IgD-negative memory B cell (primary cell): ENCODE measurements around the gene GUCA2B. TPM values are rescaled to one million over a fixed set of nuclear protein-coding genes. Genes with fewer than 3 reads are reported as not detected.

ENCODE experiments used
- H3K27ac Mint-ChIP-seq, 3 donors: one replicate each; pipeline ENCODE4 v1.8.0; 2020 to 2022; ENCODE audit warnings: mild to moderate bottlenecking in 3 of 3, mixed read lengths in 3 of 3, moderate library complexity in 1 of 3
- H3K27me3 Mint-ChIP-seq: one replicate; pipeline ENCODE4 v1.8.0; 2021; ENCODE audit warnings: mixed read lengths
- H3K36me3 Mint-ChIP-seq: one replicate; pipeline ENCODE4 v1.8.0; 2020; ENCODE audit warnings: mild to moderate bottlenecking, mixed read lengths
- H3K4me1 Mint-ChIP-seq, 3 donors: one replicate each; pipeline ENCODE4 v1.8.0; 2020 to 2022; ENCODE audit warnings: mixed read lengths in 3 of 3, mild to moderate bottlenecking in 1 of 3
- H3K4me3 Mint-ChIP-seq, 4 donors: one replicate each; pipeline ENCODE4 v1.8.0; 2020 to 2022; ENCODE audit warnings: mild to moderate bottlenecking in 4 of 4, mixed read lengths in 4 of 4, moderate library complexity in 3 of 4
- H3K9me3 Mint-ChIP-seq, 3 donors: one replicate each; pipeline ENCODE4 v1.8.0; 2020 to 2021; ENCODE audit warnings: mixed read lengths in 3 of 3, mild to moderate bottlenecking in 1 of 3
- polyA plus RNA-seq: library from polyadenylated mRNA; unstranded; fragments of 300-500 nt; fragmentation: Illumina TruSeq; gene quantifications from one replicate; pipeline ENCODE4 v1.2.3, GENCODE V29; 2021

GUCA2B gene
- polyA plus RNA-seq, 1 donor from 2014 or later: not detected

DNA sequence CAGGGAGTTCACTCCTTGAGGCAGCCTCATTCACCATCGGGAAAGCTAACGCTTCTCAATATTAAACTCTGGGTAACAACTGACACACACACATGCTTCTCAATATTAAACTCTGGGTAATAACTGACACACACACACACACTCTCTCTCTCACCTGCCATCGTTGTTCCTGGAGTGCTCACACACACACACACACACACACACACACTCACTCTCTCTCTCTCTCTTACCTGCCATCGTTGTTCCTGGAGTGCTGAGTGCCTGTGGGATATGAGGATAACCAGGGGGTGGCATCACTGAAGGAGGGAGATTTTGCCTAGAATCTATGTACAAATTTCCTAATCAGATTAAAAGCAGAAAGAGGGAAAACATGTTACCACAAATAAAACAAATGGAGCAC is 28.5 kb downstream of the GUCA2B start:
- Mint-ChIP-seq H3K36me3 (peaks cover 3% of the 10 kb centered on the region), H3K9me3 (no peaks in the 10 kb centered on the region), H3K27ac (no peak overlapping the region), H3K4me1 (peaks cover 0 to 1% (median 0%) of the 10 kb centered on the region in 3 donors), H3K27me3 (no peaks in the 10 kb centered on the region), H3K4me3 (no peak overlapping the region)

- Mint-ChIP-seq H3K4me3 (no peak overlapping the region), H3K27ac (no peak overlapping the region), H3K4me1 (peaks cover 0 to 1% (median 0%) of the 10 kb centered on the region in 3 donors), H3K9me3 (no peaks in the 10 kb centered on the region), H3K27me3 (no peaks in the 10 kb centered on the region), H3K36me3 (peaks cover 7% of the 10 kb centered on the region)
Measured at GRCh38 chr1:42183210-42183956, 30.2 kb downstream of the GUCA2B start.

DNA sequence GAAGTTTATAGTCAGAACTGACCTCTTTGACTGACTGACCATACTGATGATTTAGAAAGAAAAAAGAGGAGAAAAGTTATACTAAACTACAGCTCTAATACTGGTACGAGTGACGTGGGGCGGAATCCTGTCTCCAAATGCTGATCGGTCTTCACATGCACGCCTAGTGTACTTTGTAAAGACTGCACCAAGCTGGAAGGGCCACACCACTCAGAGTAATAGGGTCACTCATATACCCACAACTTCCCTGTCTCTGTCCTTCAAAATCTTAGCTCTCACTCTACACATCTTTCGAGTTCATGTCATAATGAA is 30.7 kb downstream of the GUCA2B start:
- Mint-ChIP-seq H3K36me3 (peaks cover 7% of the 10 kb centered on the region), H3K9me3 (no peaks in the 10 kb centered on the region), H3K27ac (no peak overlapping the region), H3K27me3 (no peaks in the 10 kb centered on the region), H3K4me3 (no peak overlapping the region), H3K4me1 (peaks cover 0 to 1% (median 0%) of the 10 kb centered on the region in 3 donors)

- Mint-ChIP-seq H3K9me3 (no peaks in the 10 kb centered on the region), H3K4me1 (peaks cover 0 to 1% (median 0%) of the 10 kb centered on the region in 3 donors), H3K4me3 (peak overlapping the region in 1 of 4 donors; percentile 20), H3K36me3 (peaks cover 6% of the 10 kb centered on the region), H3K27ac (no peak overlapping the region), H3K27me3 (no peaks in the 10 kb centered on the region)
Measured at GRCh38 chr1:42184616-42185015, 31.4 kb downstream of the GUCA2B start.

DNA sequence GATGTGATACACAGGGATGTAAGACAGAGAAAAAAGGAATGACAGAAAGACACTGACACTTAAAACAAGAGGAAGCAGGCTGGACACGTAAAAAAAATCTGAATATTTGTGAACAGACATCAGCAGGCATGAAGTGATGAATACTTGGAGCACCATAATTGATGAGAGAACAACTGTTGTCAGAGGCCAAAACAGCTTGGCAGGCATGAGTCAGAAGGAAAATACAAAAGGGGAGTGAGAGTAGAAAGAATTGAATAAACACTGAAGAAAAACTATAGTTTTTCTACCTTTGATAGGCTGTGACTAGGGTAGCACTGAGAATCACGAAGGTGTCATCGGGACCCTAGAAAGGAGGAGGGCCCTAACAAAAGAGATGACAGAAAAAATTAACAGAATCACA is 32.9 kb downstream of the GUCA2B start:
- Mint-ChIP-seq H3K4me3 (no peak overlapping the region), H3K36me3 (peaks cover 7% of the 10 kb centered on the region), H3K4me1 (peaks cover 0 to 1% (median 0%) of the 10 kb centered on the region in 3 donors), H3K27me3 (no peaks in the 10 kb centered on the region), H3K9me3 (no peaks in the 10 kb centered on the region), H3K27ac (no peak overlapping the region)

DNA sequence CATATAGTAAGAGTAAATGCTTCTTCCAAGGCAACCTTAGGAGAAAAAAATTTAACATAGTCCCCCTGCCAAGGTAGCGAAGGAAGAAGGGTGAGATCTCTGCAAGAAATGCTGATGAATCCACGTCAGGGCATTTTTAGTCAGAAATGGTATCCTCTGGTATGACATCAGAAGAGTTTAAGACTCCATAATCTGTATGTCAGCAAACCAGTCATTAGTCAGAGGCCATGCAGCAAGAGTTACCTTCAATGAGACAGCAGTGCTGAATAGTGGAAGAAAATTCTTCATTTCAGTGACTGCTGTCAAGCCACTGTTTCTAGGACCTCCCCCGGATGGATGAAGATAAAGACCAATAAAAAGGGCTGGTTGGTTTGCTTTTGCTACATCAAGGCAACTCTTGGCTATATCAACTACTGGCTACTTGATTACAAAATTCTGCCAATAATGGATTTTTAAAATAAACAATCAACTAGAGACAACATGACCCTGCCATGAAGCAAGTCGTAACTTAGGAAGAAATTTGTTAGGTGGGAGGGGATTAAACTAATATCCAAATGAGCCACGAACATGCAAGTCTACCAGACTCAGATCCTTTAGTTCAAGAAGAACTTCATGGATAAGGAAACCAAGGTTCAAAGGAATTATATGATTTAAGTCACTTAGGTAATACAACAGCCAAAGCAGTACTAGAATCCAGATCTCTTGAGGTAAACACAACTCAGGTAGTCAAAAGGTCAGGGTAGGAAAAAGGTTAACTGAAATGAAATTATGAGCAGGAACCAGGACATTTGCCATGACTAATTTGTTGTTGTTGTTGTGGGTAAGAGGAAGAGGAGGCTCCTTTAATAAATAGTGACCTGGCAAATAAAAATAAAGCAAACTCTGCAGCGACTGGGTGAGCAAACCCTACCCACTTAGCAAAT is 37.0 kb downstream of the GUCA2B start:
- Mint-ChIP-seq H3K4me1 (no peaks in the 10 kb centered on the region), H3K36me3 (peaks cover 10% of the 10 kb centered on the region), H3K9me3 (no peaks in the 10 kb centered on the region), H3K27me3 (no peaks in the 10 kb centered on the region), H3K27ac (no peak overlapping the region), H3K4me3 (no peak overlapping the region)

- Mint-ChIP-seq H3K27ac (no peak overlapping the region), H3K9me3 (no peaks in the 10 kb centered on the region), H3K4me1 (no peaks in the 10 kb centered on the region), H3K27me3 (no peaks in the 10 kb centered on the region), H3K36me3 (peaks cover 10% of the 10 kb centered on the region), H3K4me3 (no peak overlapping the region)
Measured at GRCh38 chr1:42191319-42191718, 38.1 kb downstream of the GUCA2B start.

- Mint-ChIP-seq H3K9me3 (no peaks in the 10 kb centered on the region), H3K4me1 (no peaks in the 10 kb centered on the region), H3K4me3 (no peak overlapping the region), H3K27ac (no peak overlapping the region), H3K36me3 (peaks cover 10% of the 10 kb centered on the region), H3K27me3 (no peaks in the 10 kb centered on the region)
Measured at GRCh38 chr1:42192106-42192505, 38.9 kb downstream of the GUCA2B start.

GRCh38 chr1:42195841-42196240 is 42.6 kb downstream of the GUCA2B start:
- Mint-ChIP-seq H3K9me3 (no peaks in the 10 kb centered on the region), H3K4me1 (no peaks in the 10 kb centered on the region), H3K36me3 (peaks cover 12% of the 10 kb centered on the region), H3K4me3 (no peak overlapping the region), H3K27me3 (no peaks in the 10 kb centered on the region), H3K27ac (no peak overlapping the region)

DNA sequence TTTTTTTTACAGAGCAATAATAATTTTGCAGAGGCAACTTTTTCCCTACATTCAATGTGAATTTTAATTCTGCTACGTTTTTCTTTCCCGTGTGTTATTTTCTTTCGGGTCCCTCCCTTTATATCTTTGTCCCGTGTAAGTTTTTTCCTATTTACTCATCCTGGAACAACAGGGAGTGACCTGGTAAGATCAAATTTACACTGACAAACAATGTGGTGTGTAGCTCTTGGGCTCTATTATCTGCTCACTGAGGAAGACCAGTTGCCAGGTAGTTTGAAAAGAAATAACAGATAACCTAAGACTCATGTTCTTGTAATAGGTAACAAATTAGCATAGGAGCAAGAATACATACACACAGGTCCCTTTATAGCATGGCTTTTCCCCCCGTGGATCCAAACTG is 45.0 kb downstream of the GUCA2B start:
- Mint-ChIP-seq H3K36me3 (peaks cover 18% of the 10 kb centered on the region), H3K9me3 (peaks cover 5 to 14% (median 5%) of the 10 kb centered on the region in 3 donors), H3K27ac (no peak overlapping the region)

DNA sequence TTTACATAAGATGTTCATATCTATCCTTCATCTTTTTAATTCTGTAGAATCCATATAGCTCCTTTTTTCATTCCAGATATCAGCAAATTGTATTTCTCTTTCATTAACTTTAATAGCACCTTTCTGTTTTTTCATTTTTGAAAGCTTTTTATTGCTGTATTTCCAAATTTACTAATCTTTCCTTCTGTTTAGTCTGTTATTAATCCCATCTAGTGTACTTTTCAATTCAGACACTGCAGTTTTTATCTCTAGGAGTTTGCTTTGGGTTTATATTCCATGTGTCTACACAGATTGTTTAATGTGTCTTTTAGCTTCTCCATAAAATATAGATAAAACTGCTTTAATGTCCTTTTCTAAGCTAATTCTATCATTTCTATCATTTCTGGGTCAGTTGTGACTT is 48.8 kb downstream of the GUCA2B start:
- H3K9me3 Mint-ChIP-seq: peaks cover 5 to 20% (median 6%) of the 10 kb centered on the region in 3 donors
- H3K27ac Mint-ChIP-seq: no peak overlapping the region
- H3K4me3 Mint-ChIP-seq: no peak overlapping the region
- peaks cover 27% of the 10 kb centered on the region for H3K36me3 Mint-ChIP-seq
- H3K4me1 Mint-ChIP-seq: peaks cover 0 to 3% (median under 1%) of the 10 kb centered on the region in 3 donors
- H3K27me3 Mint-ChIP-seq: no peaks in the 10 kb centered on the region

More for the DNA sequence above, 45.0 kb downstream of the GUCA2B start:
- Mint-ChIP-seq H3K4me1 (peaks cover 0 to 1% (median 0%) of the 10 kb centered on the region in 3 donors), H3K4me3 (no peak overlapping the region), H3K27me3 (no peaks in the 10 kb centered on the region)

Other genes starting within 250 kb of the GUCA2B start
- gene HIVEP3, start 234.5 kb upstream of the GUCA2B start, polyA plus RNA-seq: 1.4 TPM
- gene GUCA2A, start 11.3 kb downstream of the GUCA2B start, polyA plus RNA-seq: not detected
- 22.1 TPM for gene FOXJ3, start 181.8 kb downstream of the GUCA2B start, polyA plus RNA-seq
- not detected for gene RIMKLA, start 227.4 kb downstream of the GUCA2B start, polyA plus RNA-seq